Adrenal gland (tissue), 19 donors: ENCODE measurements around the gene PCDHA12. TPM values are rescaled to one million over a fixed set of nuclear protein-coding genes. Genes with fewer than 3 reads are reported as not detected.
A peak's percentile ranks its signal among the peaks of the same experiment; 100 is the strongest.
"Not testable (repeated sequence)": the region's sequence is repeated elsewhere in the genome, so short reads cannot be mapped to it uniquely, and the experiment has no call there.

Source experiments
- DNase-seq, 7 donors: peaks; one replicate each; pipeline ENCODE4 v3.0.0-alpha.2; 2019 to 2020
- H3K27ac ChIP-seq, 5 donors: fragments of 200-600 bp; sonication (generic) in 4 of 5; 1 replicate in 3 of 5; 2 replicates in 2 of 5; pipeline versions ENCODE4 v1.5.1 to v1.8.0; 2016 to 2020; ENCODE audit warnings: mild to moderate bottlenecking in 1 of 5
- H3K27me3 ChIP-seq: fragments of 200-600 bp; 2 replicates; pipeline ENCODE4 v1.8.0; 2021
- H3K36me3 ChIP-seq, 2 donors: fragments of 200-600 bp; replicated peaks in 1 of 2; 1 replicate in 1 of 2; 2 replicates in 1 of 2; pipeline versions ENCODE4 v1.5.1 to v1.8.0; 2018 to 2022
- H3K4me1 ChIP-seq, 2 donors: fragments of 200-600 bp; replicated peaks in 1 of 2; 1 replicate in 1 of 2; 2 replicates in 1 of 2; pipeline versions ENCODE4 v1.5.1 to v1.8.0; 2018 to 2021
- H3K4me3 ChIP-seq, 4 donors: fragments of 200-600 bp; sonication (generic) in 3 of 4; one replicate each; pipeline ENCODE4 v1.5.1; 2016 to 2018
- H3K9me3 ChIP-seq, 3 donors: fragments of 200-600 bp; sonication (generic) in 1 of 3; replicated peaks in 1 of 3; 1 replicate in 2 of 3; 2 replicates in 1 of 3; pipeline versions ENCODE4 v1.5.1 to v1.8.0; 2016 to 2021
- CTCF ChIP-seq, 6 experiments: fragments of 450-650 bp in 4 of 6; fragments of 200-600 bp in 2 of 6; sonication (generic) in 1 of 6; IDR thresholded peaks; 1 replicate in 5 of 6; 2 replicates in 1 of 6; pipeline versions ENCODE4 v1.5.1 to v1.8.0; 2016 to 2021; ENCODE audit warnings: antibody characterized with exemption in 6 of 6, mild to moderate bottlenecking in 2 of 6, moderate library complexity in 1 of 6
- POLR2A ChIP-seq, 2 donors: fragments of 450-650 bp; IDR thresholded peaks; one replicate each; pipeline ENCODE4 v1.6.1; 2017; ENCODE audit warnings: antibody characterized with exemption in 2 of 2, mild to moderate bottlenecking in 2 of 2, moderate library complexity in 1 of 2
- WGBS, 4 donors: extraction: QIAGEN DNeasy Blood & Tissue Kit in 2 of 4; methylation state at CpG; one replicate each; pipeline versions ENCODE4 v1.1.5 to v1.1.7; 2013 to 2017; 5-methylcytosine and 5-hydroxymethylcytosine counted together
- intact Hi-C, 2 donors: fragments of 100-400 bp; cut with DNase I; formaldehyde crosslinking; loops; one replicate each; pipeline versions ENCODE4 v1.14.1 to v1.15.0; 2022 to 2023
- long read RNA-seq, 10 donors: library from polyadenylated mRNA in 3 of 10; unstranded in 2 of 10; stranded (forward) in 1 of 10; transcript quantifications; one replicate each; pipeline ENCODE4 v2.0.0 and lab custom pipeline, GENCODE V29; 2021 to 2026
- polyA plus RNA-seq, 3 donors: library from polyadenylated mRNA; stranded (reverse); fragments of 200-250 nt in 2 of 3; fragments of 350-450 nt in 1 of 3; fragmentation: Illumina TruSeq in 1 of 3; extraction: RNeasy Lipid Tissue Mini Kit (QIAGEN cat#74804) in 1 of 3; gene quantifications; one replicate each; pipeline ENCODE4 v1.2.3, GENCODE V29; 2013 to 2014
- total RNA-seq, 9 donors: library from RNA; depleted of rRNA in 4 of 9; stranded (reverse); fragments of >200 nt in 4 of 9; fragments of 120-200 nt in 1 of 9; fragmentation: NEBNext Ultra II Directional in 1 of 9; extraction: Animal tissue kit (Norgen Biotek cat#: 25700) in 1 of 9; gene quantifications; one replicate each; pipeline versions ENCODE4 v1.1.0 to v1.2.4, GENCODE V29; 2013 to 2023
- donor health status: healthy with polysubstance abuse.
- donor health status: Bipolar disorder and iron deficiency.
- donor health status: DM: yes; HTN: yes; CAD: no.
- donor health status: DM: no; HTN: no; CAD: no.
- donor health status: DM: no; HTN: no; CAD: no.
- donor health status: DM: yes; HTN: yes; CAD: no.

PCDHA12 gene
- total RNA-seq (1 to 10 TPM in 3 of 9 donors, under 1 TPM in 6; 0.25 to 1.9 (median 0.55) TPM), polyA plus RNA-seq (under 1 TPM; 0.17 to 0.32 (median 0.20) TPM)
- long read RNA-seq, donor 1, result 0 reads
- long read RNA-seq, donor 2, result 0 reads
- long read RNA-seq, donor 3, result 0 reads
- long read RNA-seq, donor 4, result 0 reads
- long read RNA-seq, donor 5, result 0 reads
- long read RNA-seq, donor 6, result 0 reads
- long read RNA-seq, donor 7, result 0 reads
- long read RNA-seq, donor 8, result 0 reads
- long read RNA-seq, donor 9, result 0 reads
- long read RNA-seq, donor 10, result 0 reads

GRCh38 chr5:140875085-140876065 lies at the start of gene PCDHA12:
Gene PCDHA12, plus strand, starts transcription at chr5:140875308. Its CDS starts 165 bp downstream, at chr5:140875473.
- Histone ChIP-seq H3K4me1 (no peaks in the 10 kb centered on the region), H3K4me3 (peak within 1 kb of the TSS in 1 of 4 donors; percentile 26), H3K9me3 (no peaks in the 10 kb centered on the region), H3K36me3 (no peaks in the 10 kb centered on the region), H3K27me3 (peaks cover 16% of the 10 kb centered on the region), H3K27ac (peak within 1 kb of the TSS in 1 of 5 donors; percentile 22)
- intact Hi-C loops, result no loop called here
- TF ChIP-seq CTCF (IDR thresholded peaks at IDR 0.05), result no peak
- no peak for TF ChIP-seq POLR2A (IDR thresholded peaks at IDR 0.05)
- DNase-seq, result no peak
- WGBS, 4 donors, result 11 to 27% (median 17%) methylated on average over 30 to 47 of the region's 47 CpGs

- no peak within 1 kb of the TSS for H3K27ac ChIP-seq
- H3K27me3 ChIP-seq, result peaks cover 4% of the 10 kb centered on the region
- H3K4me1 ChIP-seq, result no peaks in the 10 kb centered on the region
- H3K36me3 ChIP-seq, result no peaks in the 10 kb centered on the region
- no peaks in the 10 kb centered on the region for H3K9me3 ChIP-seq
- no peak for DNase-seq
- peak within 1 kb of the TSS in 1 of 4 donors; percentile 36 for H3K4me3 ChIP-seq
- 13 to 25% (median 15%) methylated on average over 13 to 27 of the region's 27 CpGs for WGBS, 4 donors
- intact Hi-C loops, result no loop called here
- TF ChIP-seq POLR2A (IDR thresholded peaks at IDR 0.05) (no peak), CTCF (IDR thresholded peaks at IDR 0.05) (no peak)
Measured at GRCh38 chr5:140827704-140828361, 47.3 kb upstream of the PCDHA12 start, which contains the start of gene PCDHA6. Gene PCDHA6, plus strand, starts transcription at chr5:140827960. Its CDS starts 132 bp downstream, at chr5:140828092.

- peaks cover 8% of the 10 kb centered on the region for H3K27me3 ChIP-seq
- H3K9me3 ChIP-seq, result no peaks in the 10 kb centered on the region
- no peak for DNase-seq
- peak overlapping the region in 1 of 4 donors; percentile 36 for H3K4me3 ChIP-seq
- no peak for TF ChIP-seq POLR2A (IDR thresholded peaks at IDR 0.05)
- no peak for TF ChIP-seq CTCF (IDR thresholded peaks at IDR 0.05)
- H3K27ac ChIP-seq, result no peak overlapping the region
- no peaks in the 10 kb centered on the region for H3K4me1 ChIP-seq
- H3K36me3 ChIP-seq, result no peaks in the 10 kb centered on the region
- WGBS, 4 donors, result 12 to 27% (median 19%) methylated on average over 11 to 18 of the region's 18 CpGs
- intact Hi-C loops, result no loop called here
Measured at GRCh38 chr5:140828362-140828737, 46.8 kb upstream of the PCDHA12 start.

DNA sequence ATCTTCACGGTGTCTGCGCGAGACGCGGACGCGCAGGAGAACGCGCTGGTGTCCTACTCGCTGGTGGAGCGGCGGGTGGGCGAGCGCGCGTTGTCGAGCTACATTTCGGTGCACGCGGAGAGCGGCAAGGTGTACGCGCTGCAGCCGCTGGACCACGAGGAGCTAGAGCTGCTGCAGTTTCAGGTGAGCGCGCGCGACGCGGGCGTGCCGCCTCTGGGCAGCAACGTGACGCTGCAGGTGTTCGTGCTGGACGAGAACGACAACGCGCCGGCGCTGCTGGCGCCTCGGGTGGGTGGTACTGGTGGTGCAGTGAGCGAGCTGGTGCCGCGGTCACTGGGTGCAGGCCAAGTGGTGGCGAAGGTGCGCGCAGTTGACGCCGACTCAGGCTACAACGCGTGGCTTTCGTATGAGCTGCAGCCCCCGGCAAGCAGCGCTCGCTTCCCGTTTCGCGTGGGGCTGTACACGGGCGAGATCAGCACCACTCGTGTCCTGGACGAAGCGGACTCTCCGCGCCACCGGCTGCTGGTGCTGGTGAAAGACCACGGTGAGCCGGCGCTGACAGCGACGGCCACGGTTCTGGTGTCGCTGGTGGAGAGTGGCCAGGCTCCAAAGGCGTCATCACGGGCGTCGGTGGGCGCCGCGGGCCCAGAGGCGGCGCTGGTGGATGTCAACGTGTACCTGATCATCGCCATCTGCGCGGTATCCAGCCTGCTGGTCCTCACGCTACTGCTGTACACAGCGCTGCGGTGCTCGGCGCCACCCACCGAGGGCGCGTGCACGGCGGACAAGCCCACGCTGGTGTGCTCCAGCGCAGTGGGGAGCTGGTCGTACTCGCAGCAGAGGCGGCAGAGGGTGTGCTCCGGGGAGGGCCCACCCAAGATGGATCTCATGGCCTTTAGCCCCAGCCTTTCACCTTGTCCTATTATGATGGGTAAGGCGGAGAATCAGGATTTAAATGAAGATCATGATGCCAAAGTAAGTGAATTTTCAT lies 45.3 kb upstream of the PCDHA12 start:
- H3K4me3 ChIP-seq, H3K4me1 ChIP-seq, intact Hi-C loops, H3K9me3 ChIP-seq, DNase-seq, H3K27ac ChIP-seq, H3K36me3 ChIP-seq: not testable (repeated sequence)
- 35 to 45% (median 40%) methylated on average over 30 to 106 of the region's 106 CpGs for WGBS, 4 donors
- peaks cover 15% of the 10 kb centered on the region for H3K27me3 ChIP-seq
